ENCODE measurements around the gene TTLL13. TPM values are rescaled to one million over a fixed set of nuclear protein-coding genes. Genes with fewer than 3 reads are reported as not detected.
"Not testable (repeated sequence)": the region's sequence is repeated elsewhere in the genome, so short reads cannot be mapped to it uniquely, and the experiment has no call there.

TTLL13 gene
- total and polyA plus RNA-seq, 4 donors = 0.28 to 0.51 (median 0.30) TPM

DNA sequence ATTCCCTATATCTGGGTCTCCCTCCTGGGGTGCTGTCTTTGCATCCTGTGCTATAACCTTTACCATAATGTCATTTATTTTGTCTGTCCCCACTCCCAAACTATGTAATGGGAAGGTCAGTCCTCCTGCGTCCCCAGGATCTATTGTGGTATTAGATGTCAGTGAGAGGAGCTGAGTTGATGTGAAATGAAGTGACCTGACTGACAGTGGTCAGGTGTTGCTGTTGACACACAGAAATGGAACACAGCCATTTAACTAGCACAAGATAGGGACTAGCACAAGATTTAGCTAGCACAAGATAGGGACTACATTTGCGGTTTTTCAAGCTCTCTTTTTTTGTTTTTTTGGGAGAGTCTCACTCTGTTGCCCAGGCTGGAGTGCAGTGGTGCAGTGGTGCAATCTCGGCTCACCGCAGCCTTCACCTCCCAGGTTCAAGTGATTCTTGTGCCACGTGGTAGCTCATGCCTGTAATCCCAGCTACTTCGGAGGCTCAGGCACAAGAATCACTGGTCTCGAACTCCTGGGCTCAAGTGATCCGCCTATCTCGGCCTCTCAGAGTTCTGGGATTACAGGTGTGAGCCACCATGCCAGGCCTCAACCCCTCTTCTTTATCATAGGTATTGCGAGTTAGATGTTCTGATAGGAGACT is 21.3 kb downstream of the TTLL13 start:
- Histone ChIP-seq H3K36me3 (ENCODE audit: control insufficient read depth, insufficient read depth, low read length) (peaks cover 38% of the 10 kb centered on the region), H3K9me3 (ENCODE audit: control insufficient read depth, insufficient read depth, low read length) (no peaks in the 10 kb centered on the region), H3K4me1 (ENCODE audit: control insufficient read depth, insufficient read depth, low read length) (peaks cover 23% of the 10 kb centered on the region), H3K27ac (ENCODE audit: low read depth, low read length) (no peak overlapping the region), H3K27me3 (ENCODE audit: control insufficient read depth, insufficient read depth, low read length) (no peaks in the 10 kb centered on the region), H3K4me3 (ENCODE audit: low read depth, low read length) (no peak overlapping the region)
- 91% methylated on average over 8 of the region's 10 CpGs for WGBS (ENCODE audit: insufficient coverage)
- no peak for DNase-seq (ENCODE audit: low read depth in 4 of 6, low spot score in 6 of 6)

DNA sequence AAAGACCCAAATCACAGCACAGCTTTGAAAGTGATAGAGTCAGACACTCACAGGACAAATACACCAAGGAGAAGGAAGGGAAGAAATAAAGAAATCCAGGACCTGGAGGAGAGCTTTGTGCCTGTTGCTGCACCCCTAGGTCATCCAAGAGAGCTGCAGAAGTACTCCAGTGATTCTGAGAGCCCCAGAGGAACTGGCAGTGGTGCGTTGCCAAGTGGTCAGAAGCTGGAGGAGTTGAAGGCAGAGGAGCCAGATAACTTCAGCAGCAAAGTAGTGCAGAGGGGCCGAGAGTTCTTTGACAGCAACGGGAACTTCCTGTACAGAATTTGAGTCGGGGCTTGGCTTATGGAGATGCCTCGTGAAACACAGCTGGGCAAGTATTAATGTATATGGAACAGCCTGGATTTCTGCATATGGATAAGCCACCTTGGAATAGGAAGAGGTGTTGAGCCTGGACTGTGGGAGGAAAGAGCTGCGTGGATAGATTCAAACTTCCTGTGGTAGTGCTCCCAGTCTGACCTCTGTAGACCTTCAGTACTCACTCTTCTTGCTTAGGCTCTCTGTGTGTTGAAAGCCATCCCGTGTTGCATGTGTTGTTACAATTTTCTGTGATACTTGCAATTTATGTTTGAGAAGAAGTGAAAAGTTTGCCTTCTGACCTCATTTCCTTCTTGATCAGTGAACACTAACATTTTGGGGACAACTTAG is 22.3 kb downstream of the TTLL13 start:
- WGBS (ENCODE audit: insufficient coverage) = 89% methylated on average over 5 of the region's 7 CpGs
- peaks cover 18% of the 10 kb centered on the region for H3K4me1 ChIP-seq (ENCODE audit: control insufficient read depth, insufficient read depth, low read length)

DNA sequence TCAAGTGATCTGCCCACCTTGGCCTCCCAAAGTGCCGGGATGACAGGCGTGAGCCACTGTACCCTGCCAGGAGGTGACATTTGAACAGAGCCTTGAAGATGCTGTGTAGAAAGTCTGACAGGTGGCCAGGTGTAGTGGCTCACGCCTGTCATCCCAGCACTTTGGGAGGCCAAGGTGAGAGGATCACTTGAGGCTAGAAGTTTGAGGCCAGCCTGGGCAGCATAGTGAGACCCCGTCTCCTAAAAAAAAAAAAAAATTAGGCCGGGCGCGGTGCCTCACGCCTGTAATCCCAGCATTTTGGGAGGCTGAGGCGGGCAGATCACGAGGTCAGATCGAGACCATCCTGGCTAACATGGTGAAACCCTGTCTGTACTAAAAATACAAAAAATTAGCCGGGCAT is 29.1 kb downstream of the TTLL13 start:
- H3K36me3 ChIP-seq (ENCODE audit: control insufficient read depth, insufficient read depth, low read length) = peaks cover 19% of the 10 kb centered on the region
- H3K4me3 ChIP-seq (ENCODE audit: low read depth, low read length); H3K27me3 ChIP-seq (ENCODE audit: control insufficient read depth, insufficient read depth, low read length); H3K27ac ChIP-seq (ENCODE audit: low read depth, low read length); DNase-seq (ENCODE audit: low read depth in 4 of 6, low spot score in 6 of 6); H3K4me1 ChIP-seq (ENCODE audit: control insufficient read depth, insufficient read depth, low read length); H3K9me3 ChIP-seq (ENCODE audit: control insufficient read depth, insufficient read depth, low read length): not testable (repeated sequence)
- 96% methylated on average over 9 of the region's 12 CpGs for WGBS (ENCODE audit: insufficient coverage)

More for the DNA sequence above, 22.3 kb downstream of the TTLL13 start:
- Histone ChIP-seq H3K27ac (ENCODE audit: low read depth, low read length) (no peak overlapping the region), H3K4me3 (ENCODE audit: low read depth, low read length) (no peak overlapping the region), H3K36me3 (ENCODE audit: control insufficient read depth, insufficient read depth, low read length) (peaks cover 39% of the 10 kb centered on the region), H3K27me3 (ENCODE audit: control insufficient read depth, insufficient read depth, low read length) (no peaks in the 10 kb centered on the region), H3K9me3 (ENCODE audit: control insufficient read depth, insufficient read depth, low read length) (no peaks in the 10 kb centered on the region)
- no peak for DNase-seq (ENCODE audit: low read depth in 4 of 6, low spot score in 6 of 6)

DNA sequence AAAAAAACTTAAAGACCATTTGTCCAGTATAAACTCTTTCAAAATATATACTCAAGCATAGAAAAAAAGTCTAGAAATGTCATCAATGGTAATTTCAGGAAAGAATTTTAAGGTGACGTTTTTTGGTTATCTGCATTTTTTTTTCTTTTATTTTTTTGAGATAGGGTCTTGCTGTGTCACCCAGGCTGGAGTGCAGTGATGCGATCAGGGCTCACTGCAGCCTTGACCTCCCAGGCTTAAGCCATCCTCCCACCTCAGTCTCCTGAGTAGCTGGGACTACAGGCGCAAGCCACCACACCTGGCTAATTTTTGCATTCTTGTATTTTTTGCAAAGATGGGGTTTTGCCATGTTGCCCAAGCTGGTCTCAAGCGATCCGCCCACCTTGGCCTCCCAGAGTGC is 31.4 kb downstream of the TTLL13 start:
- H3K9me3 ChIP-seq (ENCODE audit: control insufficient read depth, insufficient read depth, low read length); H3K4me1 ChIP-seq (ENCODE audit: control insufficient read depth, insufficient read depth, low read length); H3K27me3 ChIP-seq (ENCODE audit: control insufficient read depth, insufficient read depth, low read length); H3K27ac ChIP-seq (ENCODE audit: low read depth, low read length); DNase-seq (ENCODE audit: low read depth in 4 of 6, low spot score in 6 of 6); H3K4me3 ChIP-seq (ENCODE audit: low read depth, low read length): not testable (repeated sequence)
- H3K36me3 ChIP-seq (ENCODE audit: control insufficient read depth, insufficient read depth, low read length) = peaks cover 15% of the 10 kb centered on the region
- 100% methylated on average over 1 of the region's 5 CpGs for WGBS (ENCODE audit: insufficient coverage)

DNA sequence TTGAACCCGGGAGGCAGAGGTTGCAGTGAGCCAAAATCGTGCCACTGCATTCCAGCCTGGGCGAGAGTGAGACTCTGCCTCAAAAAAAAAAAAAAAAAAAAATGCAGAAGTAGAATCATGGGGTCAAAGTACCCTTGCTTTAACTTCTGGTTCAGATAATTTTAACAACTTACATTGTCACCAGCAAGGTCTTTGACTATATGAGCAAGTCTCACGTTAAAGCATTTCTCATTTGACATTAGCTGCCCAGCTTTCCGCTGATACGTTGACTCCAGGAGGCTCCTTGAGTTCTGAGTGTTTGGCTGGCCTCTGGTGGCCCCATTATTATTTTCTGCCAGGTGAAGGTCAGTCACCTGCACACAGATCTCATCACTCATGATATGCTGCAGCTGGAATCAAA is 32.3 kb downstream of the TTLL13 start:
- whole genome bisulfite sequencing (ENCODE audit: insufficient coverage) = 89% methylated on average over 4 of the region's 6 CpGs
- DNase-seq (ENCODE audit: low read depth in 4 of 6, low spot score in 6 of 6); H3K4me3 ChIP-seq (ENCODE audit: low read depth, low read length); H3K27ac ChIP-seq (ENCODE audit: low read depth, low read length); H3K27me3 ChIP-seq (ENCODE audit: control insufficient read depth, insufficient read depth, low read length); H3K9me3 ChIP-seq (ENCODE audit: control insufficient read depth, insufficient read depth, low read length); H3K4me1 ChIP-seq (ENCODE audit: control insufficient read depth, insufficient read depth, low read length): not testable (repeated sequence)
- H3K36me3 ChIP-seq (ENCODE audit: control insufficient read depth, insufficient read depth, low read length) = peaks cover 13% of the 10 kb centered on the region

DNA sequence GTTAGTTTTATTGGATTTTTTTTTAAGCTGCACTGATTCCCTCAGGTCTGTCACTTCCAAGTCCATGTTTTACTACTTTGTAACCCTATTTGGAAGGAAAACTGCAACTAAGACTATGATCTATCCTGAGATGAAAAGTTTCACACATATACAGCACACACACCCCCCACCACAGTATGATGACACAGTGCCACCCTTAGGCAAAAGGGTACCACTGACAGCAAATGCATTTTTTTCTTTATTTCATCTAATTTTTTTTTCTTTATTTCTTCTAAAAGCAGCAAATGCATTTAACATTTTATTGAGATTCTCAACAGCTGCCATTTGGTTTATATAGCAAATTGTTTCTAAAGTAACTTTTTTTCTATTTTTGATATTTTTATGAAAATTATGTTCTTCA is 37.3 kb downstream of the TTLL13 start:
- H3K27me3 ChIP-seq (ENCODE audit: control insufficient read depth, insufficient read depth, low read length) = no peaks in the 10 kb centered on the region
- peak in 2 of 6 donors; percentile 35 to 64 for DNase-seq (ENCODE audit: low read depth in 4 of 6, low spot score in 6 of 6)
- no peak overlapping the region for H3K27ac ChIP-seq (ENCODE audit: low read depth, low read length)
- H3K9me3 ChIP-seq (ENCODE audit: control insufficient read depth, insufficient read depth, low read length) = no peaks in the 10 kb centered on the region
- H3K4me1 ChIP-seq (ENCODE audit: control insufficient read depth, insufficient read depth, low read length) = no peaks in the 10 kb centered on the region
- peaks cover 12% of the 10 kb centered on the region for H3K36me3 ChIP-seq (ENCODE audit: control insufficient read depth, insufficient read depth, low read length)
- no peak overlapping the region for H3K4me3 ChIP-seq (ENCODE audit: low read depth, low read length)

DNA sequence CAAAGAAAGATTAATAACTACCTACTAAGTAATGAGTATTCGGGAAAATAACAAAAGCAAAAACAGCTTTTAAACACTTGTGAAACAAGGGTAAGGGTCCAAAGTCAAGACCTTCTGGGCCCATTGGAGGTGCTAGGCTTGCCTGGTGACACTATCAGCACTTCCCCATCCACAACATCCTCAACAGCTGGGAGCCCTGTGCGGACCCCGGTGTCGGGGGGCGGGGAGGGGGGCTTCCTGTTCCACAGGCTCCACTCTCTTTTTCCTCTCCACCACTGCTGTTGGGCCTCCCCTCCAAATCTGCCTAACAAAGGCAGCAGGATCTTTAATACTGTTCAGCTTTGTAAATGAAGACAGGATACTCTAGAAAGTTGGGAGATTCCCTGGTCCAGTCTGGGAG is 37.7 kb downstream of the TTLL13 start:
- Histone ChIP-seq H3K27ac (ENCODE audit: low read depth, low read length) (no peak overlapping the region), H3K36me3 (ENCODE audit: control insufficient read depth, insufficient read depth, low read length) (peaks cover 12% of the 10 kb centered on the region), H3K4me1 (ENCODE audit: control insufficient read depth, insufficient read depth, low read length) (no peaks in the 10 kb centered on the region), H3K9me3 (ENCODE audit: control insufficient read depth, insufficient read depth, low read length) (no peaks in the 10 kb centered on the region), H3K4me3 (ENCODE audit: low read depth, low read length) (no peak overlapping the region), H3K27me3 (ENCODE audit: control insufficient read depth, insufficient read depth, low read length) (no peaks in the 10 kb centered on the region)
- no CpG with 5 or more reads among the region's 5 CpGs for WGBS (ENCODE audit: insufficient coverage)
- no peak for DNase-seq (ENCODE audit: low read depth in 4 of 6, low spot score in 6 of 6)

DNA sequence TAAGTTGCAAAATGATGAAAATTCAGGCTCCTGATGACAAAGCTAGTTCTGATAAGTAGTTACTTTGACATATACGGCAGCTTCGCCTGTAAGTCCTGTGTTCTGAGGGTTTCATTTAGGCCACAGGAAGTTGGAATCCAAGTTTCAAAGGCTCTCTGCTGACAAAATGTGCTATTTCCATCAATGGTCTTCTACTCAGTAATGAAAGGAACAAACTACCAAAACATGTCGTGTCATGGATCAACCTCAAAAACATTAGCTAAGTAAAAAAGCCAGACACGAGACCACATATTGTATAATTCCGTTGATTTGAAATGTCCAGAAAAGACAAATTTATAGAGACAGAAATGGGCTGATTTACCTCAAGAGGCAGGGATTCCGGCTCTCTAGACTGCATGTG is 38.6 kb downstream of the TTLL13 start:
- Histone ChIP-seq H3K4me3 (ENCODE audit: low read depth, low read length) (no peak overlapping the region), H3K4me1 (ENCODE audit: control insufficient read depth, insufficient read depth, low read length) (no peaks in the 10 kb centered on the region), H3K9me3 (ENCODE audit: control insufficient read depth, insufficient read depth, low read length) (no peaks in the 10 kb centered on the region), H3K27ac (ENCODE audit: low read depth, low read length) (no peak overlapping the region), H3K36me3 (ENCODE audit: control insufficient read depth, insufficient read depth, low read length) (peaks cover 15% of the 10 kb centered on the region), H3K27me3 (ENCODE audit: control insufficient read depth, insufficient read depth, low read length) (no peaks in the 10 kb centered on the region)
- 94% methylated on average over 2 of the region's 6 CpGs for WGBS (ENCODE audit: insufficient coverage)
- DNase-seq (ENCODE audit: low read depth in 4 of 6, low spot score in 6 of 6) = no peak

DNA sequence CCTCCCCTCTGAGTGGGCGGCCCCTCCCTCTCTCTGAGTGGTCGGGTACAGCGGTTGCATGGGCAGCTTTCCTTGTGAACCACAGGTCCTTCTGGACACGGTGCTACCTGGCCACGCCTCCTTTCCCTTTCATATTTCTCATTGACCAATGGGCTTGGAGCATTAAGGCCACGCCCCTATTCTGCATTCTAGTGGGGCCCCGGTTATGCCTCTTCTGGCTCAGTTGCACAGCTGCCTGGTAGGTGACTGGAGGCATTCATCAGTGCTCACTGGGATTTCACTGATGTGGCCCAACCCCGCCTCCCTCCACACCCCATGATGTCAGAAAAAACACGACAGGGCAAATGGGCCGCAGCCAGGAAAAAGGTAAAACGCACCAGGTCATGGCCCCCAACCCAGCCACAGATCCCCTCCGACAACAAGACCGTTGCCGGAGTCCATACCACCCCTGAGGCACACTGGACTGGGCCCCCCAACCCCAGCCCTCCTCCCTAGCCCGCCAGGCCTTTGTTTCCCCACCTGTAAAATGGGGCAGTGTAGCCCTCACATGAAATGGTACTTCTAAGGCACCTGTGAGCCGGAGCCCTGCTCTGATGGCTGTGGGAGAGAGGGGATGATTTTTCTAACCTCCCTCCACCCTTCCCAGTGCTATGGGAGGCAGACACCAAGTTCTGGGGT is 42.5 kb downstream of the TTLL13 start:
- no peak overlapping the region for H3K27ac ChIP-seq (ENCODE audit: low read depth, low read length)
- peaks cover 3% of the 10 kb centered on the region for H3K36me3 ChIP-seq (ENCODE audit: control insufficient read depth, insufficient read depth, low read length)
- H3K4me1 ChIP-seq (ENCODE audit: control insufficient read depth, insufficient read depth, low read length) = peaks cover 18% of the 10 kb centered on the region
- H3K4me3 ChIP-seq (ENCODE audit: low read depth, low read length) = no peak overlapping the region
- no peaks in the 10 kb centered on the region for H3K9me3 ChIP-seq (ENCODE audit: control insufficient read depth, insufficient read depth, low read length)
- 78% methylated on average over 11 of the region's 16 CpGs for WGBS (ENCODE audit: insufficient coverage)
- no peak for DNase-seq (ENCODE audit: low read depth in 4 of 6, low spot score in 6 of 6)
- H3K27me3 ChIP-seq (ENCODE audit: control insufficient read depth, insufficient read depth, low read length) = no peaks in the 10 kb centered on the region

All from spinal cord (tissue), 10 donors.